Endothelial cell of umbilical vein (primary cell): ENCODE data around the gene RAB8B. TPM values are rescaled to one million over a fixed set of nuclear protein-coding genes. Genes with fewer than 3 reads are reported as not detected.
"Not testable (repeated sequence)": the region's sequence is repeated elsewhere in the genome, so short reads cannot be mapped to it uniquely, and the experiment has no call there.

ENCODE experiments used
- BruUV-seq: library from RNA; stranded (reverse); fragments of 400-500 nt; replicated peaks from 2 replicates; lab custom pipeline; 2021; lab: Mats Ljungman, UMichigan
- CTCF ChIA-PET: fragments of 300-600, 350-600 bp; sonication (Branson Sonifier 250); formaldehyde crosslinking; loops from one replicate; lab custom pipeline; 2021; ENCODE audit warnings: antibody characterized with exemption, inconsistent platforms; lab: Charles Lee
- POLR2A ChIA-PET: fragments of 300-600, 350-600 bp; sonication (Branson Sonifier 250); formaldehyde crosslinking; loops from one replicate; lab custom pipeline; 2021; ENCODE audit warnings: antibody characterized with exemption, inconsistent platforms; lab: Charles Lee
- DNase-seq: peaks from one replicate; pipeline ENCODE4 v3.0.0-alpha.2; 2011; ENCODE audit warnings: low read depth, low spot score
- FAIRE-seq: peaks from 2 replicates; lab custom pipeline; 2011; peaks lifted over from hg19 to GRCh38; lab: Jason Lieb, UNC
- H2AFZ ChIP-seq: 2 replicates; pipeline ENCODE4 v1.6.0; 2012; ENCODE audit warnings: low read depth, low read length, control low read depth, inconsistent platforms
- H3K27ac ChIP-seq: 2 replicates; pipeline ENCODE4 v1.5.1; 2011; ENCODE audit warnings: low read depth, mild to moderate bottlenecking, control low read depth, low read length, moderate library complexity; ENCODE audit not compliant: insufficient read depth
- H3K27me3 ChIP-seq, 2 experiments: 2 replicates each; pipeline versions ENCODE4 v1.6.0 to v1.6.1; 2011; ENCODE audit warnings: low read length in 2 of 2, mixed read lengths in 1 of 2; ENCODE audit not compliant: control insufficient read depth in 2 of 2, insufficient read depth in 2 of 2
- H3K36me3 ChIP-seq, 2 experiments: 2 replicates in 1 of 2; 3 replicates in 1 of 2; pipeline ENCODE4 v1.5.1; 2011; ENCODE audit warnings: low read length in 2 of 2, mild to moderate bottlenecking in 1 of 2, moderate library complexity in 1 of 2; ENCODE audit not compliant: control insufficient read depth in 2 of 2, insufficient read depth in 2 of 2; ENCODE audit errors: extremely low read depth in 1 of 2
- H3K4me1 ChIP-seq: 3 replicates; pipeline ENCODE4 v1.5.1; 2011; ENCODE audit warnings: mild to moderate bottlenecking, low read length; ENCODE audit not compliant: control insufficient read depth, insufficient read depth; ENCODE audit errors: extremely low read depth
- H3K4me2 ChIP-seq: 2 replicates; pipeline ENCODE4 v1.6.1; 2011; ENCODE audit warnings: low read length, control low read depth, mixed read lengths; ENCODE audit not compliant: insufficient read depth
- H3K4me3 ChIP-seq, 3 experiments: fragments of 200-600 bp in 1 of 3; sonication (generic), shearing (Covaris generic) in 1 of 3; replicated peaks in 1 of 3; 2 replicates each; pipeline ENCODE4 v1.5.1; 2011 to 2016; ENCODE audit warnings: control low read depth in 3 of 3, low read length in 3 of 3, mild to moderate bottlenecking in 2 of 3, inconsistent platforms in 1 of 3, low read depth in 1 of 3, moderate library complexity in 1 of 3; ENCODE audit not compliant: insufficient read depth in 1 of 3
- H3K79me2 ChIP-seq: 2 replicates; pipeline ENCODE4 v1.6.0; 2012; ENCODE audit warnings: low read length, inconsistent platforms; ENCODE audit not compliant: control insufficient read depth, insufficient read depth
- H3K9ac ChIP-seq: replicated peaks from 2 replicates; pipeline ENCODE3; 2011; ENCODE audit warnings: low read length, control low read depth; ENCODE audit not compliant: insufficient read depth; ENCODE audit errors: extremely low read depth
- H3K9me1 ChIP-seq: replicated peaks from 3 replicates; pipeline ENCODE4 v1.6.0; 2011; ENCODE audit warnings: mild to moderate bottlenecking, low read length; ENCODE audit not compliant: control insufficient read depth, insufficient read depth; ENCODE audit errors: extremely low read depth
- H3K9me3 ChIP-seq: replicated peaks from 2 replicates; pipeline ENCODE4 v1.5.1; 2012; ENCODE audit warnings: low read length, inconsistent platforms; ENCODE audit not compliant: control insufficient read depth, insufficient read depth
- H4K20me1 ChIP-seq: replicated peaks from 2 replicates; pipeline ENCODE3; 2011; ENCODE audit warnings: mild to moderate bottlenecking, low read length; ENCODE audit not compliant: control insufficient read depth, insufficient read depth; ENCODE audit errors: extremely low read depth
- EZH2 ChIP-seq: IDR thresholded peaks from 2 replicates; pipeline ENCODE4 v1.6.1; 2012; ENCODE audit warnings: borderline replicate concordance, low read depth, mild to moderate bottlenecking, moderate library complexity, low read length, inconsistent platforms; ENCODE audit not compliant: severe bottlenecking
- FOS ChIP-seq: IDR thresholded peaks from 2 replicates; pipeline ENCODE4 v1.6.1; 2011; ENCODE audit warnings: mild to moderate bottlenecking, low read length, moderate library complexity, borderline replicate concordance; ENCODE audit not compliant: insufficient read depth
- GATA2 ChIP-seq: IDR thresholded peaks from 2 replicates; pipeline ENCODE4 v1.7.0; 2011; ENCODE audit warnings: low read depth, mild to moderate bottlenecking, moderate library complexity, mixed read lengths, low read length; ENCODE audit not compliant: insufficient read length, insufficient read depth
- JUN ChIP-seq: IDR thresholded peaks from 2 replicates; pipeline ENCODE4 v1.6.1; 2011; ENCODE audit warnings: borderline replicate concordance, low read depth; ENCODE audit not compliant: insufficient read length, insufficient read depth
- MYC ChIP-seq: IDR thresholded peaks from one replicate; pipeline ENCODE4 v1.6.1; 2011; ENCODE audit warnings: mild to moderate bottlenecking, low read depth, low read length
- POLR2A ChIP-seq: IDR thresholded peaks from 2 replicates; pipeline ENCODE4 v1.6.1; 2012; ENCODE audit warnings: low read depth, mild to moderate bottlenecking, control low read depth, low read length
- POLR2AphosphoS5 ChIP-seq: IDR thresholded peaks from 2 replicates; pipeline ENCODE4 v1.6.1; 2012; ENCODE audit warnings: low read depth, mild to moderate bottlenecking, control low read depth, low read length, moderate library complexity; ENCODE audit not compliant: insufficient read depth
- dilution Hi-C: fragments of 300-500 bp; cut with MboI; formaldehyde crosslinking; loops from one replicate; pipeline ENCODE4 v1.15.0; 2019; ENCODE audit warnings: low sequenced_read_pairs; ENCODE audit not compliant: extremely low pct_ligation_motif_present
- intact Hi-C: fragments of 100-400 bp; cut with micrococcal nuclease; formaldehyde crosslinking; loops from one replicate; pipeline ENCODE4 v1.10.0; 2022
- polyA plus RNA-seq, 4 experiments: library from polyadenylated mRNA; depleted of rRNA in 3 of 4; stranded (reverse) in 3 of 4; unstranded in 1 of 4; fragments of >200 nt; gene quantifications; 2 replicates each; pipeline versions ENCODE4 v1.2.1 to v1.2.3, GENCODE V29; 2011 to 2012; ENCODE audit warnings: missing spikeins in 1 of 4
- total RNA-seq: library from RNA; stranded (reverse); gene quantifications from 2 replicates; pipeline ENCODE4 v1.2.3, GENCODE V29; 2021
- TF ChIP-seq, protein P1 (sequence below): IDR thresholded peaks from 2 replicates; pipeline ENCODE4 v1.6.1; 2011; ENCODE audit not compliant: insufficient read depth, insufficient read length
- TF ChIP-seq, protein P2 (sequence below), 2 donors: IDR thresholded peaks; 1 replicate in 1 of 2; 2 replicates in 1 of 2; pipeline ENCODE4 v1.5.1; 2011; ENCODE audit warnings: low read length in 2 of 2, mild to moderate bottlenecking in 2 of 2, moderate library complexity in 2 of 2, control low read depth in 1 of 2, inconsistent platforms in 1 of 2, low read depth in 1 of 2; ENCODE audit not compliant: insufficient read depth in 1 of 2; ENCODE audit errors: extremely low read depth in 1 of 2

RAB8B gene
- total and polyA plus RNA-seq, 2 donors (not counting 3 experiments of a cell fraction or from before 2014, with no cell fraction given): 10.4 to 52.5 TPM

DNA sequence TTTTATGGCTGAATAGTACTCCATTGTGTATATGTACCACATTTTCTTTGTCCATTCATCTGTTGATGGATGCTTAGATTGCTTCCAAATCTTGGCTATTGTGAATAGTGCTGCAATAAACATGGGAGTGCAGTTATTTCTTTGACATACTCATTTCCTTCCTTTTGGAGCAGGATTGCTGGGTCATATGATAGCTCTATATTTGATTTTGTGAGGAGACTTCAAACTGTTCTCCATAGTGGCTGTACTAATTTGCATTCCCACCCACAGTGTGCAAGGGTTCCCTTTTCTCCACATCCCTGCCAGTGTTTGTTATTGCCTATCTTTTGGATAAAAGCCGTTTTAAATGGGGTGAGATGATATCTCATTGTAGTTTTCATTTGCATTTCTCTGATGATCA lies 47.7 kb downstream of the RAB8B start:
- intact Hi-C loops, FAIRE-seq, H3K4me3 ChIP-seq, H2AFZ ChIP-seq, BruUV-seq, H4K20me1 ChIP-seq, dilution Hi-C loops, H3K4me2 ChIP-seq, H3K36me3 ChIP-seq, H3K9me3 ChIP-seq, H3K9ac ChIP-seq, H3K27ac ChIP-seq, H3K9me1 ChIP-seq, H3K27me3 ChIP-seq, POLR2A ChIA-PET: not testable (repeated sequence)
- CTCF ChIA-PET: interaction anchor here (1.0 to 1.2 kb wide), 2 partner anchors 10 to 15 kb away, joined by 3 to 4 read pairs; no protein-coding TSS in a partner anchor
- Histone ChIP-seq H3K79me2 (peaks cover 47% of the 10 kb centered on the region), H3K4me1 (peaks cover 46% of the 10 kb centered on the region)
- peak; percentile 14 for DNase-seq

DNA sequence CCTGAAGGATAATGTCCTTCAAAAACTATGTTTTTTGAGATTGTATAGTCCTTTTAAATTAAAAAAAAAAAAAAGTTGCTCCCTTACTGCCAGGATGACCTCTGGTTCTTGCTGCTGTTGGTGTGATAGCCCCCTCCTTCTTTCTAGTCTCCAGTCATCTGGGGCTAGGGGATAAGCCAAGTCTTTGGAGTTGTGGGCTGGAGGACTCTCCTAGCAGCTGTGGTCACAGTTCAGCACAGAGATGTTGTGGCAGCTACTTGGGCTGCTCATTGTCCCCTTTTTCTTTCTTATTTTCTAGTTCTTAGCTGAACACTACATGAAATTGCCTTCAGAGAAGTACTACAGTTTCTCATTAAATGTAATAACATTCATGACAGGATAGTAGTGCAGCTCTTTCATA lies 48.8 kb downstream of the RAB8B start:
- CTCF ChIA-PET: interaction anchor here (1.2 to 2.1 kb wide), 4 partner anchors 14 to 215 kb away, joined by 3 to 6 read pairs (median 4); no protein-coding TSS in a partner anchor
- no TSS peak for BruUV-seq
- intact Hi-C loops (no loop called here), dilution Hi-C loops (no loop called here)
- DNase-seq: no peak
- no peak overlapping the region for H3K4me2 ChIP-seq
- no peaks in the 10 kb centered on the region for H4K20me1 ChIP-seq
- TF ChIP-seq, protein P1, sequence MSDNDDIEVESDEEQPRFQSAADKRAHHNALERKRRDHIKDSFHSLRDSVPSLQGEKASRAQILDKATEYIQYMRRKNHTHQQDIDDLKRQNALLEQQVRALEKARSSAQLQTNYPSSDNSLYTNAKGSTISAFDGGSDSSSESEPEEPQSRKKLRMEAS: no peak
- no peak for TF ChIP-seq FOS
- TF ChIP-seq EZH2: no peak
- TF ChIP-seq, protein P2, sequence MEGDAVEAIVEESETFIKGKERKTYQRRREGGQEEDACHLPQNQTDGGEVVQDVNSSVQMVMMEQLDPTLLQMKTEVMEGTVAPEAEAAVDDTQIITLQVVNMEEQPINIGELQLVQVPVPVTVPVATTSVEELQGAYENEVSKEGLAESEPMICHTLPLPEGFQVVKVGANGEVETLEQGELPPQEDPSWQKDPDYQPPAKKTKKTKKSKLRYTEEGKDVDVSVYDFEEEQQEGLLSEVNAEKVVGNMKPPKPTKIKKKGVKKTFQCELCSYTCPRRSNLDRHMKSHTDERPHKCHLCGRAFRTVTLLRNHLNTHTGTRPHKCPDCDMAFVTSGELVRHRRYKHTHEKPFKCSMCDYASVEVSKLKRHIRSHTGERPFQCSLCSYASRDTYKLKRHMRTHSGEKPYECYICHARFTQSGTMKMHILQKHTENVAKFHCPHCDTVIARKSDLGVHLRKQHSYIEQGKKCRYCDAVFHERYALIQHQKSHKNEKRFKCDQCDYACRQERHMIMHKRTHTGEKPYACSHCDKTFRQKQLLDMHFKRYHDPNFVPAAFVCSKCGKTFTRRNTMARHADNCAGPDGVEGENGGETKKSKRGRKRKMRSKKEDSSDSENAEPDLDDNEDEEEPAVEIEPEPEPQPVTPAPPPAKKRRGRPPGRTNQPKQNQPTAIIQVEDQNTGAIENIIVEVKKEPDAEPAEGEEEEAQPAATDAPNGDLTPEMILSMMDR (IDR thresholded peaks at IDR 0.05; ENCODE audit: extremely low read depth in 1 of 2, insufficient read depth in 1 of 2, low read depth in 1 of 2, low read length in 2 of 2): no peak
- TF ChIP-seq GATA2: no peak
- no peak for TF ChIP-seq POLR2A
- TF ChIP-seq MYC: no peak
- no peak for TF ChIP-seq JUN
- no peak for TF ChIP-seq POLR2AphosphoS5
- H3K79me2 ChIP-seq: peaks cover 48% of the 10 kb centered on the region
- H3K9ac ChIP-seq: no peak overlapping the region
- H3K27ac ChIP-seq: no peak overlapping the region
- no peaks in the 10 kb centered on the region for H3K36me3 ChIP-seq
- H3K9me1 ChIP-seq: no peaks in the 10 kb centered on the region
- peaks cover 35% of the 10 kb centered on the region for H3K4me1 ChIP-seq
- H3K27me3 ChIP-seq: no peaks in the 10 kb centered on the region
- no peaks in the 10 kb centered on the region for H3K9me3 ChIP-seq
- POLR2A ChIA-PET: no interaction called here
- H3K4me3 ChIP-seq: no peak overlapping the region
- no peak overlapping the region for H2AFZ ChIP-seq
- FAIRE-seq: no peak
